SK-MEL-5 (cell line): ENCODE results near the gene TINAGL1. TPM values are rescaled to one million over a fixed set of nuclear protein-coding genes. Genes with fewer than 3 reads are reported as not detected.

Source experiments
- DNase-seq: peaks from one replicate; pipeline ENCODE4 v3.0.0-alpha.2; 2016; ENCODE audit warnings: low read depth, low spot score
- in situ Hi-C: cut with HindIII; loops from 2 replicates; pipeline ENCODE4 v1.10.0; 2016; ENCODE audit warnings: low sequenced_read_pairs, high pct_unique_total_duplicates, low pct_unique_long_range_greater_than_20kb
- total RNA-seq: library from RNA; depleted of rRNA; stranded (reverse); fragments of >200 nt; shearing (Covaris generic); gene quantifications from 2 replicates; pipeline ENCODE4 v1.2.3, GENCODE V29; 2014

The TINAGL1 gene
- total RNA-seq, 1 experiment from 2014 or later = not detected

- no peak for DNase-seq
- in situ Hi-C loops = no loop called here
Observed at GRCh38 chr1:31562707-31563360, 13.5 kb upstream of the TINAGL1 start.

GRCh38 chr1:31564606-31564989 lies 11.7 kb upstream of the TINAGL1 start:
- in situ Hi-C loops = no loop called here
- no peak for DNase-seq

- in situ Hi-C loops = no loop called here
- no peak for DNase-seq
Observed at GRCh38 chr1:31567956-31568570, 8.3 kb upstream of the TINAGL1 start.

GRCh38 chr1:31568895-31569595 lies 7.3 kb upstream of the TINAGL1 start:
- in situ Hi-C loops = no loop called here
- no peak for DNase-seq

GRCh38 chr1:31569596-31570173 lies 6.6 kb upstream of the TINAGL1 start:
- no peak for DNase-seq
- in situ Hi-C loops = no loop called here

- in situ Hi-C loops = no loop called here
- DNase-seq = no peak
Observed at GRCh38 chr1:31570228-31570627, 6.1 kb upstream of the TINAGL1 start.

- in situ Hi-C loops = no loop called here
- DNase-seq = no peak
Observed at GRCh38 chr1:31570906-31571305, 5.4 kb upstream of the TINAGL1 start.

- in situ Hi-C loops = no loop called here
- DNase-seq = no peak
Observed at GRCh38 chr1:31571340-31572295, 4.7 kb upstream of the TINAGL1 start.

GRCh38 chr1:31572323-31573104 lies 3.8 kb upstream of the TINAGL1 start:
- in situ Hi-C loops = no loop called here

GRCh38 chr1:31573261-31573660 lies 3.1 kb upstream of the TINAGL1 start:
- DNase-seq = no peak
- in situ Hi-C loops = no loop called here

More at GRCh38 chr1:31572323-31573104, 3.8 kb upstream of the TINAGL1 start:
- no peak for DNase-seq

GRCh38 chr1:31574749-31575368 lies 1.5 kb upstream of the TINAGL1 start:
- no peak for DNase-seq

GRCh38 chr1:31575369-31576140 lies 760 bp upstream of the TINAGL1 start:
- in situ Hi-C loops = no loop called here
- no peak for DNase-seq

More at GRCh38 chr1:31574749-31575368, 1.5 kb upstream of the TINAGL1 start:
- in situ Hi-C loops = no loop called here

- no peak for DNase-seq
Observed at GRCh38 chr1:31576743-31577455, 584 bp downstream of the TINAGL1 start.

GRCh38 chr1:31577515-31578192 lies 1.3 kb downstream of the TINAGL1 start:
- in situ Hi-C loops = no loop called here
- no peak for DNase-seq

More at GRCh38 chr1:31576743-31577455, 584 bp downstream of the TINAGL1 start:
- in situ Hi-C loops = no loop called here

- no peak for DNase-seq
- in situ Hi-C loops = no loop called here
Observed at GRCh38 chr1:31579374-31579773, 3.1 kb downstream of the TINAGL1 start.
